Ishikawa (cell line): ENCODE measurements around the gene ARHGAP29.

Experiments used
- CREB1 ChIP-seq: IDR thresholded peaks from 2 replicates; pipeline ENCODE4 v1.6.1; 2012; ENCODE audit warnings: low read depth
- RAD21 ChIP-seq: IDR thresholded peaks from 2 replicates; pipeline ENCODE4 v1.6.1; 2012; ENCODE audit warnings: low read depth
- TAF1 ChIP-seq: IDR thresholded peaks from 2 replicates; pipeline ENCODE4 v1.6.1; 2012; ENCODE audit warnings: low read depth, mild to moderate bottlenecking
- YY1 ChIP-seq: IDR thresholded peaks from 2 replicates; pipeline ENCODE4 v1.6.1; 2012; ENCODE audit warnings: low read depth
- ZBTB7A ChIP-seq: IDR thresholded peaks from 2 replicates; pipeline ENCODE4 v1.6.1; 2012; ENCODE audit warnings: low read depth
- TF ChIP-seq, protein P1 (sequence below): IDR thresholded peaks from 2 replicates; pipeline ENCODE4 v1.6.1; 2012; ENCODE audit warnings: low read depth, mild to moderate bottlenecking
- TF ChIP-seq, protein P2 (sequence below): IDR thresholded peaks from 2 replicates; pipeline ENCODE4 v1.6.1; 2012

DNA sequence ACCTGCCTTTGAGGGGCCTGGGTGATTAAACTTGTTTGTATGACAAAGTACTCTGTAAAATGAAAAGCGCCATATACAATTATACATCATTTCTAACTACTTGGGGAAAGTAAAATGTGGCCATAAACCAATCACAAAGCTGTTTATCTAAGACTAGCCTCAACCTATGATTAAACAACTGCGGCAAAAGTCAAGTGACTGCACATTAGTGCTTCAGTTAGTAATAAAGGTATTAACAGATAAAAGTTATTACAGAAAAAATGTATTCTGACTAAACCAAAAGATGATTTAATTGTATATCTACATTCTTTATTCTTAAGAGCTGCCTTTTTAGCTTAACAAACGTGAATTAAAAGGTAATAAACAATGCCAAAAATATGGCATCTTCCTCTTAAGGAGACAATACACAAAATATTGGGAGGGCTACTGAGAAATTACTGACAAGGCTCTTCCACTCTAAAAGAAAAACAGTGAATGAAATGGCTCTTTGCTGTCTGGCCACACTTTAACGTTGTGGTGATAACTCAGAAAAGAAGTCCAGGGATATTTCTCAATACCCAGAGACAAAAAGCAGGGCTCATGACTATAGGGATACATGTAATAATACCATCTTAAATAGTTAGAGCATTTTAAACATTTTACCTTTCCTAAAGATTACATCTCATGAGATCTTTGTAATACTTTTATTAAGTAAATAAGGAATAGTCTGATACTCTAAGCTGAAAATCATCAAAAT lies 8.6 kb downstream of the ARHGAP29 start:
- TF ChIP-seq YY1 (no peak), RAD21 (no peak), CREB1 (no peak), TAF1 (no peak), ZBTB7A (no peak)
- TF ChIP-seq, protein P1, sequence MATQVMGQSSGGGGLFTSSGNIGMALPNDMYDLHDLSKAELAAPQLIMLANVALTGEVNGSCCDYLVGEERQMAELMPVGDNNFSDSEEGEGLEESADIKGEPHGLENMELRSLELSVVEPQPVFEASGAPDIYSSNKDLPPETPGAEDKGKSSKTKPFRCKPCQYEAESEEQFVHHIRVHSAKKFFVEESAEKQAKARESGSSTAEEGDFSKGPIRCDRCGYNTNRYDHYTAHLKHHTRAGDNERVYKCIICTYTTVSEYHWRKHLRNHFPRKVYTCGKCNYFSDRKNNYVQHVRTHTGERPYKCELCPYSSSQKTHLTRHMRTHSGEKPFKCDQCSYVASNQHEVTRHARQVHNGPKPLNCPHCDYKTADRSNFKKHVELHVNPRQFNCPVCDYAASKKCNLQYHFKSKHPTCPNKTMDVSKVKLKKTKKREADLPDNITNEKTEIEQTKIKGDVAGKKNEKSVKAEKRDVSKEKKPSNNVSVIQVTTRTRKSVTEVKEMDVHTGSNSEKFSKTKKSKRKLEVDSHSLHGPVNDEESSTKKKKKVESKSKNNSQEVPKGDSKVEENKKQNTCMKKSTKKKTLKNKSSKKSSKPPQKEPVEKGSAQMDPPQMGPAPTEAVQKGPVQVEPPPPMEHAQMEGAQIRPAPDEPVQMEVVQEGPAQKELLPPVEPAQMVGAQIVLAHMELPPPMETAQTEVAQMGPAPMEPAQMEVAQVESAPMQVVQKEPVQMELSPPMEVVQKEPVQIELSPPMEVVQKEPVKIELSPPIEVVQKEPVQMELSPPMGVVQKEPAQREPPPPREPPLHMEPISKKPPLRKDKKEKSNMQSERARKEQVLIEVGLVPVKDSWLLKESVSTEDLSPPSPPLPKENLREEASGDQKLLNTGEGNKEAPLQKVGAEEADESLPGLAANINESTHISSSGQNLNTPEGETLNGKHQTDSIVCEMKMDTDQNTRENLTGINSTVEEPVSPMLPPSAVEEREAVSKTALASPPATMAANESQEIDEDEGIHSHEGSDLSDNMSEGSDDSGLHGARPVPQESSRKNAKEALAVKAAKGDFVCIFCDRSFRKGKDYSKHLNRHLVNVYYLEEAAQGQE: no peak
- TF ChIP-seq, protein P2, sequence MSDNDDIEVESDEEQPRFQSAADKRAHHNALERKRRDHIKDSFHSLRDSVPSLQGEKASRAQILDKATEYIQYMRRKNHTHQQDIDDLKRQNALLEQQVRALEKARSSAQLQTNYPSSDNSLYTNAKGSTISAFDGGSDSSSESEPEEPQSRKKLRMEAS: no peak
